Femur (tissue), 1 donor: ENCODE data around the gene BTBD16.

ENCODE experiments used
- DNase-seq: peaks from one replicate; pipeline ENCODE4 v3.0.0-alpha.2; 2017

Gene BTBD16

GRCh38 chr10:122347170-122347841 is 76.2 kb downstream of the BTBD16 start:
- no peak for DNase-seq

GRCh38 chr10:122348512-122348911 is 77.4 kb downstream of the BTBD16 start:
- DNase-seq = no peak

- DNase-seq = no peak
Observed at GRCh38 chr10:122348935-122349361, 77.9 kb downstream of the BTBD16 start.

GRCh38 chr10:122349758-122350369 is 78.8 kb downstream of the BTBD16 start:
- no peak for DNase-seq

GRCh38 chr10:122350893-122351292 is 79.8 kb downstream of the BTBD16 start:
- DNase-seq = no peak

- DNase-seq = no peak
Observed at GRCh38 chr10:122352817-122353525, 81.9 kb downstream of the BTBD16 start.

GRCh38 chr10:122354383-122354782 is 83.3 kb downstream of the BTBD16 start:
- DNase-seq = no peak

GRCh38 chr10:122357685-122358084 is 86.6 kb downstream of the BTBD16 start:
- no peak for DNase-seq

- DNase-seq = no peak
Observed at GRCh38 chr10:122359621-122360020, 88.5 kb downstream of the BTBD16 start.

GRCh38 chr10:122361046-122361445 is 90.0 kb downstream of the BTBD16 start:
- DNase-seq = no peak

- DNase-seq = no peak
Observed at GRCh38 chr10:122362031-122362592, 91.0 kb downstream of the BTBD16 start.

GRCh38 chr10:122362621-122363020 is 91.5 kb downstream of the BTBD16 start:
- no peak for DNase-seq

- no peak for DNase-seq
Observed at GRCh38 chr10:122363311-122363710, 92.2 kb downstream of the BTBD16 start.

GRCh38 chr10:122363722-122364463 is 92.8 kb downstream of the BTBD16 start:
- no peak for DNase-seq

- peak; percentile 58 for DNase-seq
Observed at GRCh38 chr10:122368502-122369254, 97.6 kb downstream of the BTBD16 start.

- DNase-seq = no peak
Observed at GRCh38 chr10:122373108-122373507, 102.0 kb downstream of the BTBD16 start.

- DNase-seq = peak; percentile 29
Observed at GRCh38 chr10:122373721-122374120, 102.6 kb downstream of the BTBD16 start.

- peak; percentile 98 for DNase-seq
Observed at GRCh38 chr10:122374237-122374858, 103.3 kb downstream of the BTBD16 start, which contains the start of gene PLEKHA1. PLEKHA1 (plus strand) TSS chr10:122374708; CDS start chr10:122393201, 18,493 bp downstream.

- DNase-seq = peak; percentile 75
Observed at GRCh38 chr10:122374859-122375678, 104.0 kb downstream of the BTBD16 start.

GRCh38 chr10:122375679-122376160 is 104.6 kb downstream of the BTBD16 start:
- no peak for DNase-seq
